Endothelial cell of umbilical vein (primary cell): ENCODE measurements around the gene MMP8.

Experiments
- GATA2 ChIP-seq: IDR thresholded peaks from 2 replicates; pipeline ENCODE4 v1.7.0; 2011; ENCODE audit warnings: low read depth, mild to moderate bottlenecking, moderate library complexity, mixed read lengths, low read length; ENCODE audit not compliant: insufficient read length, insufficient read depth
- MAX ChIP-seq: IDR thresholded peaks from 2 replicates; pipeline ENCODE4 v1.6.1; 2011; ENCODE audit not compliant: insufficient read depth, insufficient read length
- POLR2AphosphoS5 ChIP-seq: IDR thresholded peaks from 2 replicates; pipeline ENCODE4 v1.6.1; 2012; ENCODE audit warnings: low read depth, mild to moderate bottlenecking, control low read depth, low read length, moderate library complexity; ENCODE audit not compliant: insufficient read depth
- TF ChIP-seq, protein P1 (sequence below), 2 donors: IDR thresholded peaks; 1 replicate in 1 of 2; 2 replicates in 1 of 2; pipeline ENCODE4 v1.5.1; 2011; ENCODE audit warnings: low read length in 2 of 2, mild to moderate bottlenecking in 2 of 2, moderate library complexity in 2 of 2, control low read depth in 1 of 2, inconsistent platforms in 1 of 2, low read depth in 1 of 2; ENCODE audit not compliant: insufficient read depth in 1 of 2; ENCODE audit errors: extremely low read depth in 1 of 2

DNA sequence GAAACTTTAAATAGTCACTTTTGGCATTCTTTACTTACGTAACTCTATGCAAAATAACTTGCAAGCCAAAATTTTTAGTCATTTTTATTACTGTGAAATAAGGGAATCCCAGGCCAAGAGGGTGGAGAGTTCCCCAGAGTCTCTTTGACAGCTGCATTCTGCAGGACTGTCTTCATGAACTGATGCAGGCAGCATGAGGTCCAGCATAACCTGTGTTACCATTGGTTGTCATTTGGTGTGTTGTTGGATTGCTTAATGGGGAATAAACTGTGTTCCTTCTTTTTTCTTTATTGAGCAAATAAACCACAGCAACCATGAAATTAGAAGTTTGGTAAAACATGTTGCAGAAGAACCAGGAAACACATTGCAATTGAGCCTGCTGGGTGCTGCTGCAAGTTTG, 43.8 kb downstream of the MMP8 start:
- TF ChIP-seq, protein P1, sequence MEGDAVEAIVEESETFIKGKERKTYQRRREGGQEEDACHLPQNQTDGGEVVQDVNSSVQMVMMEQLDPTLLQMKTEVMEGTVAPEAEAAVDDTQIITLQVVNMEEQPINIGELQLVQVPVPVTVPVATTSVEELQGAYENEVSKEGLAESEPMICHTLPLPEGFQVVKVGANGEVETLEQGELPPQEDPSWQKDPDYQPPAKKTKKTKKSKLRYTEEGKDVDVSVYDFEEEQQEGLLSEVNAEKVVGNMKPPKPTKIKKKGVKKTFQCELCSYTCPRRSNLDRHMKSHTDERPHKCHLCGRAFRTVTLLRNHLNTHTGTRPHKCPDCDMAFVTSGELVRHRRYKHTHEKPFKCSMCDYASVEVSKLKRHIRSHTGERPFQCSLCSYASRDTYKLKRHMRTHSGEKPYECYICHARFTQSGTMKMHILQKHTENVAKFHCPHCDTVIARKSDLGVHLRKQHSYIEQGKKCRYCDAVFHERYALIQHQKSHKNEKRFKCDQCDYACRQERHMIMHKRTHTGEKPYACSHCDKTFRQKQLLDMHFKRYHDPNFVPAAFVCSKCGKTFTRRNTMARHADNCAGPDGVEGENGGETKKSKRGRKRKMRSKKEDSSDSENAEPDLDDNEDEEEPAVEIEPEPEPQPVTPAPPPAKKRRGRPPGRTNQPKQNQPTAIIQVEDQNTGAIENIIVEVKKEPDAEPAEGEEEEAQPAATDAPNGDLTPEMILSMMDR (IDR thresholded peaks at IDR 0.05; ENCODE audit: extremely low read depth in 1 of 2, insufficient read depth in 1 of 2, low read depth in 1 of 2, low read length in 2 of 2), result no peak
- TF ChIP-seq GATA2 (no peak), POLR2AphosphoS5 (no peak), MAX (no peak)
